OCI-LY1 (cell line): ENCODE data around the gene DOCK1.

Experiments used
- H2AFZ ChIP-seq: fragments of 200-600 bp; sonication (generic), shearing (Covaris generic); 2 replicates; pipeline ENCODE4 v1.6.0; 2014; ENCODE audit warnings: antibody characterized with exemption, mild to moderate bottlenecking, low read length
- H3F3A ChIP-seq: fragments of 200-600 bp; sonication (generic), shearing (Covaris generic); 2 replicates; pipeline ENCODE4 v1.6.0; 2014; ENCODE audit warnings: mild to moderate bottlenecking, antibody characterized with exemption, low read length, moderate library complexity; ENCODE audit not compliant: insufficient read depth
- H3K27ac ChIP-seq: fragments of 200-600 bp; sonication (generic); 2 replicates; pipeline ENCODE4 v1.5.1; 2014; ENCODE audit warnings: low read length, mixed run types, mild to moderate bottlenecking, low read depth; ENCODE audit not compliant: poor library complexity, severe bottlenecking
- H3K27me3 ChIP-seq: fragments of 200-600 bp; sonication (generic); 2 replicates; pipeline ENCODE4 v1.6.0; 2014; ENCODE audit warnings: antibody characterized with exemption, mild to moderate bottlenecking, low read length, moderate library complexity; ENCODE audit not compliant: insufficient read depth
- H3K36me3 ChIP-seq: fragments of 200-600 bp; sonication (generic); 2 replicates; pipeline ENCODE4 v1.6.1; 2014; ENCODE audit warnings: mild to moderate bottlenecking, antibody characterized with exemption, low read length, moderate library complexity, mixed read lengths; ENCODE audit not compliant: insufficient read depth
- H3K4me1 ChIP-seq: fragments of 200-600 bp; sonication (generic); 2 replicates; pipeline ENCODE4 v1.5.1; 2014; ENCODE audit warnings: mild to moderate bottlenecking, low read length, moderate library complexity; ENCODE audit not compliant: insufficient read depth, severe bottlenecking
- H3K4me2 ChIP-seq: fragments of 200-600 bp; sonication (generic), shearing (Covaris generic); 2 replicates; pipeline ENCODE4 v1.6.1; 2014; ENCODE audit warnings: low read length
- H3K4me3 ChIP-seq: fragments of 200-600 bp; sonication (generic); 2 replicates; pipeline ENCODE4 v1.5.1; 2014; ENCODE audit warnings: low read length, low read depth, mild to moderate bottlenecking, mixed read lengths; ENCODE audit not compliant: poor library complexity, severe bottlenecking
- H3K79me2 ChIP-seq: fragments of 200-600 bp; shearing (Covaris generic); 2 replicates; pipeline ENCODE4 v1.6.1; 2016; ENCODE audit warnings: mixed run types, low read length, mixed read lengths; ENCODE audit not compliant: insufficient read depth
- H3K9ac ChIP-seq: fragments of 200-600 bp; sonication (generic), shearing (Covaris generic); 2 replicates; pipeline ENCODE4 v1.6.1; 2014; ENCODE audit warnings: mild to moderate bottlenecking, low read length, mixed read lengths
- H3K9me2 ChIP-seq: fragments of 200-600 bp; sonication (generic), shearing (Covaris generic); 2 replicates; pipeline ENCODE4 v1.6.1; 2014; ENCODE audit warnings: low read depth, mild to moderate bottlenecking, low read length, mixed read lengths
- H3K9me3 ChIP-seq: fragments of 200-600 bp; shearing (Covaris generic); 2 replicates; pipeline ENCODE4 v1.6.1; 2014; ENCODE audit warnings: low read length, mixed read lengths
- H4K20me1 ChIP-seq: fragments of 200-600 bp; sonication (generic), shearing (Covaris generic); 2 replicates; pipeline ENCODE4 v1.6.0; 2016; ENCODE audit warnings: mild to moderate bottlenecking, low read length; ENCODE audit not compliant: insufficient read depth
- EZH2 ChIP-seq: fragments of 200-600 bp; sonication (generic), shearing (Covaris generic); IDR thresholded peaks from 2 replicates; pipeline ENCODE4 v1.8.0; 2017; ENCODE audit warnings: borderline replicate concordance, mixed run types, mild to moderate bottlenecking, antibody characterized with exemption, low read length, moderate library complexity, mixed read lengths
- TF ChIP-seq, protein P1 (sequence below): fragments of 200-600 bp; sonication (generic), shearing (Covaris generic); IDR thresholded peaks from 2 replicates; pipeline ENCODE4 v1.5.1; 2017; ENCODE audit warnings: mild to moderate bottlenecking, antibody characterized with exemption, low read length, moderate library complexity, mixed read lengths

Gene DOCK1

GRCh38 chr10:127372361-127372760 lies 467.1 kb downstream of the DOCK1 start:
- no peaks in the 10 kb centered on the region; the same call in 1 of the 2 replicates for H3K27me3 ChIP-seq
- no peak overlapping the region for H3K4me2 ChIP-seq
- H3K36me3 ChIP-seq: no peaks in the 10 kb centered on the region
- H3K27ac ChIP-seq: no peak overlapping the region
- H3K9ac ChIP-seq: no peak overlapping the region
- H3K9me2 ChIP-seq: no peaks in the 10 kb centered on the region
- no peaks in the 10 kb centered on the region for H3F3A ChIP-seq
- TF ChIP-seq EZH2: no peak
- TF ChIP-seq, protein P1, sequence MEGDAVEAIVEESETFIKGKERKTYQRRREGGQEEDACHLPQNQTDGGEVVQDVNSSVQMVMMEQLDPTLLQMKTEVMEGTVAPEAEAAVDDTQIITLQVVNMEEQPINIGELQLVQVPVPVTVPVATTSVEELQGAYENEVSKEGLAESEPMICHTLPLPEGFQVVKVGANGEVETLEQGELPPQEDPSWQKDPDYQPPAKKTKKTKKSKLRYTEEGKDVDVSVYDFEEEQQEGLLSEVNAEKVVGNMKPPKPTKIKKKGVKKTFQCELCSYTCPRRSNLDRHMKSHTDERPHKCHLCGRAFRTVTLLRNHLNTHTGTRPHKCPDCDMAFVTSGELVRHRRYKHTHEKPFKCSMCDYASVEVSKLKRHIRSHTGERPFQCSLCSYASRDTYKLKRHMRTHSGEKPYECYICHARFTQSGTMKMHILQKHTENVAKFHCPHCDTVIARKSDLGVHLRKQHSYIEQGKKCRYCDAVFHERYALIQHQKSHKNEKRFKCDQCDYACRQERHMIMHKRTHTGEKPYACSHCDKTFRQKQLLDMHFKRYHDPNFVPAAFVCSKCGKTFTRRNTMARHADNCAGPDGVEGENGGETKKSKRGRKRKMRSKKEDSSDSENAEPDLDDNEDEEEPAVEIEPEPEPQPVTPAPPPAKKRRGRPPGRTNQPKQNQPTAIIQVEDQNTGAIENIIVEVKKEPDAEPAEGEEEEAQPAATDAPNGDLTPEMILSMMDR: no peak
- no peaks in the 10 kb centered on the region for H3K9me3 ChIP-seq
- H4K20me1 ChIP-seq: no peaks in the 10 kb centered on the region
- no peak overlapping the region for H2AFZ ChIP-seq
- no peak overlapping the region for H3K4me3 ChIP-seq
- H3K4me1 ChIP-seq: no peaks in the 10 kb centered on the region
- H3K79me2 ChIP-seq: no peaks in the 10 kb centered on the region

GRCh38 chr10:127374074-127374680 lies 468.9 kb downstream of the DOCK1 start:
- Histone ChIP-seq H3K36me3 (no peaks in the 10 kb centered on the region), H3K9me3 (no peaks in the 10 kb centered on the region), H3K9me2 (no peaks in the 10 kb centered on the region), H3F3A (no peaks in the 10 kb centered on the region), H3K79me2 (no peaks in the 10 kb centered on the region), H3K9ac (no peak overlapping the region), H3K4me1 (no peaks in the 10 kb centered on the region), H3K27ac (no peak overlapping the region), H3K4me2 (no peak overlapping the region), H3K27me3 (no peaks in the 10 kb centered on the region; the same call in 1 of the 2 replicates), H4K20me1 (no peaks in the 10 kb centered on the region), H2AFZ (no peak overlapping the region), H3K4me3 (no peak overlapping the region)
- no peak for TF ChIP-seq EZH2
- TF ChIP-seq, protein P1: no peak

DNA sequence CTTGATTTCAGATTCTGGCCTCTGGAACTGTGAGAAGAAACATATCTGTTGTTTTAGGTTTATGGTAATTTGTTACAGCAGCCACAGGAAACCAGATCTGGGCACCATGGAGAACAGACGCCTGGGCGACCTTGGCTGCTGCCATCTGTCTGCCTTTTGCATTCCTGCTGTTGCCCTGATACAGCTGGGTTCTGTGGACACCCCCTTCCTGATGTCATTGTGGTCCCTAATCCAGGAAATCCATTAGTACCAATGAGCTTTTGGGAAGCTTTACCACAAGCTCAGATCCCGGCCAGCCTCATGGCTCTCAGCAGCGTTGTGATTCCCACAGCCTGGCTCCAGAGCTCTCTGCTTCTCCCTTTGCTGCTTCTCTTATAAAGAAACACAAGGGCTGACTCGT lies 469.7 kb downstream of the DOCK1 start:
- no peak overlapping the region for H2AFZ ChIP-seq
- no peaks in the 10 kb centered on the region for H3K9me2 ChIP-seq
- H4K20me1 ChIP-seq: no peaks in the 10 kb centered on the region
- no peak overlapping the region for H3K4me3 ChIP-seq
- H3K27ac ChIP-seq: no peak overlapping the region
- H3K27me3 ChIP-seq: no peaks in the 10 kb centered on the region; the same call in 1 of the 2 replicates
- no peaks in the 10 kb centered on the region for H3F3A ChIP-seq
- H3K9ac ChIP-seq: no peak overlapping the region
- H3K4me1 ChIP-seq: no peaks in the 10 kb centered on the region
- H3K36me3 ChIP-seq: no peaks in the 10 kb centered on the region
- H3K9me3 ChIP-seq: no peaks in the 10 kb centered on the region
- no peak for TF ChIP-seq EZH2
- TF ChIP-seq, protein P1: no peak
- H3K79me2 ChIP-seq: no peaks in the 10 kb centered on the region
- no peak overlapping the region for H3K4me2 ChIP-seq
